DOHH2 (cell line): ENCODE results near the gene BRSK2.

Experiments
- H3F3A ChIP-seq: fragments of 200-600 bp; sonication (generic), shearing (Covaris generic); 2 replicates; pipeline ENCODE4 v1.6.0; 2016; ENCODE audit warnings: antibody characterized with exemption, mild to moderate bottlenecking; ENCODE audit not compliant: control insufficient read depth, insufficient read depth
- H3K27ac ChIP-seq: fragments of 200-600 bp; sonication (generic); 2 replicates; pipeline ENCODE4 v1.5.1; 2014; ENCODE audit warnings: low read depth, mild to moderate bottlenecking, low read length, moderate library complexity
- H3K27me3 ChIP-seq: fragments of 200-600 bp; sonication (generic); 2 replicates; pipeline ENCODE4 v1.6.1; 2014; ENCODE audit warnings: mild to moderate bottlenecking, low read length, mixed read lengths; ENCODE audit not compliant: control insufficient read depth
- H3K36me3 ChIP-seq: fragments of 200-600 bp; sonication (generic); 2 replicates; pipeline ENCODE4 v1.6.1; 2014; ENCODE audit warnings: mild to moderate bottlenecking, low read length, moderate library complexity, mixed read lengths; ENCODE audit not compliant: control insufficient read depth
- H3K4me1 ChIP-seq: fragments of 200-600 bp; sonication (generic); 2 replicates; pipeline ENCODE4 v1.6.1; 2014; ENCODE audit warnings: mild to moderate bottlenecking, low read length, mixed read lengths; ENCODE audit not compliant: control insufficient read depth
- H3K4me2 ChIP-seq: fragments of 200-600 bp; sonication (generic); 2 replicates; pipeline ENCODE4 v1.6.0; 2014; ENCODE audit warnings: mild to moderate bottlenecking, low read length, moderate library complexity
- H3K4me3 ChIP-seq: fragments of 200-600 bp; sonication (generic); 2 replicates; pipeline ENCODE4 v1.5.1; 2014; ENCODE audit warnings: mild to moderate bottlenecking, low read length, mixed read lengths
- H3K79me2 ChIP-seq: fragments of 200-600 bp; sonication (generic); 2 replicates; pipeline ENCODE4 v1.6.1; 2014; ENCODE audit warnings: mild to moderate bottlenecking, low read length, mixed read lengths; ENCODE audit not compliant: control insufficient read depth
- H3K9me2 ChIP-seq: fragments of 200-600 bp; sonication (generic); replicated peaks from 2 replicates; pipeline ENCODE4 v1.6.1; 2014; ENCODE audit warnings: mild to moderate bottlenecking, low read length, mixed read lengths; ENCODE audit not compliant: control insufficient read depth
- H3K9me3 ChIP-seq: fragments of 200-600 bp; sonication (generic); 2 replicates; pipeline ENCODE4 v1.6.1; 2014; ENCODE audit warnings: antibody characterized with exemption, low read length, mixed read lengths; ENCODE audit not compliant: control insufficient read depth, insufficient read depth
- H4K20me1 ChIP-seq: fragments of 200-600 bp; sonication (generic); 2 replicates; pipeline ENCODE4 v1.6.0; 2014; ENCODE audit warnings: low read depth, mild to moderate bottlenecking, antibody characterized with exemption, low read length, moderate library complexity; ENCODE audit not compliant: control insufficient read depth, insufficient read depth
- CTCF ChIP-seq: fragments of 200-600 bp; sonication (generic); IDR thresholded peaks from one replicate; pipeline ENCODE4 v1.5.1; 2014; ENCODE audit warnings: antibody characterized with exemption, mild to moderate bottlenecking, low read depth, low read length; ENCODE audit not compliant: poor library complexity, severe bottlenecking
- EZH2phosphoT487 ChIP-seq: fragments of 200-600 bp; sonication (generic); IDR thresholded peaks from 2 replicates; pipeline ENCODE4 v1.6.1; 2017; ENCODE audit warnings: borderline replicate concordance, mild to moderate bottlenecking, antibody characterized with exemption, low read length, moderate library complexity, mixed read lengths

BRSK2 gene

DNA sequence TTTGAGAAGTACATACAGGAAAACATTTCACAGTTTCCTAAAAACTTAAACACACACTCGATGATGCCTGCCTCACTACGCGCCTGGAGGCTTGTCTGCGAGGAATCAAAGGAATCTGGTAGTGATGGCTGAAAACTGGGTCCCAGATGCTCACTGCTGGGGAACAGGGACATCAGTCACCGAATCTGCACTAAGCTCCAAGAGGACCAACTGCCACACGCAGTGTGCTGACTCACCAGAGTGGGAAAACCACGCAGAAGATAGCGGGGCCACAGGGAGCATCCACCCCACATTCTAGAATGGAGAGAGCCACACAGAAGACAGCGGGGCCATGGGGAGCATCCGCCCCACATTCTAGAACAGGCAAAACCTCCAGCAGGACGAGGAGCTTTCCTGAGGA, 121.2 kb downstream of the BRSK2 start:
- Histone ChIP-seq H3K27ac (no peak overlapping the region), H3K27me3 (no peaks in the 10 kb centered on the region), H3K9me3 (no peaks in the 10 kb centered on the region), H4K20me1 (peaks cover 21% of the 10 kb centered on the region), H3K4me3 (no peak overlapping the region), H3K79me2 (peaks cover 61% of the 10 kb centered on the region), H3F3A (peaks cover 6% of the 10 kb centered on the region; the same call in 1 of the 2 replicates), H3K9me2 (no peaks in the 10 kb centered on the region), H3K36me3 (no peaks in the 10 kb centered on the region), H3K4me2 (no peak overlapping the region), H3K4me1 (peaks cover 8% of the 10 kb centered on the region; the same call in 1 of the 2 replicates)
- TF ChIP-seq CTCF, result no peak
- TF ChIP-seq EZH2phosphoT487, result no peak

DNA sequence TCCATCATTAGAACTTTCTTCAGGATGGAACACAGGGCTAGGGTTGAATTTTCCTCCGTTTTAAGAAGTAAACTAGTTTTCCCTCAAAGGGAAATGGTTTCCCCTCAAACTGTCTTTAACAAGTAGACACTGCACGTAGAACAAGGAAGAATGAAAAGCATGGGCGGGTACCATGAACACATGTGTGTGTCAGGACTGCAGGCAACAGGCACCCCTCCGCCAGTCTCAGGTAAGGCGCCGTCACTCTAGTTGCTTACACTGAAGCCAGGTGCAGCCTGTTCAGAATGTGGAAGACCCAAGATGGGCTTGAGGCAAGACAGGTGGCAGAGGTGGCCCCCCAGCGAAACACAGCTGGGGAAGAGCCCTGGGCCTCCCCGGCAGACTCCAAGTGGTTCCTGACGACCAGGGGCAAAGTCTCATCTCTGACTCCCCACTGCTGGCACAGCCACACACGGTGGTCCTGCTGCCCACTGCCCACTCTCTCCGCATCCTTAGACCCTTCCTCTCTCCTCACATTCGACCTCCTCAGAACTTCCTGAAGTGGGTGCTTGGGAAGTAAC, 122.3 kb downstream of the BRSK2 start:
- H3K36me3 ChIP-seq, result no peaks in the 10 kb centered on the region
- H4K20me1 ChIP-seq, result peaks cover 25% of the 10 kb centered on the region
- no peak overlapping the region for H3K4me2 ChIP-seq
- no peak overlapping the region for H3K4me3 ChIP-seq
- H3K27ac ChIP-seq, result no peak overlapping the region
- peaks cover 6% of the 10 kb centered on the region; the same call in 1 of the 2 replicates for H3F3A ChIP-seq
- no peaks in the 10 kb centered on the region for H3K27me3 ChIP-seq
- H3K79me2 ChIP-seq, result peaks cover 60% of the 10 kb centered on the region
- H3K4me1 ChIP-seq, result peaks cover 8% of the 10 kb centered on the region; the same call in 1 of the 2 replicates
- TF ChIP-seq EZH2phosphoT487 (no peak), CTCF (no peak)
- H3K9me3 ChIP-seq, result no peaks in the 10 kb centered on the region
- H3K9me2 ChIP-seq, result no peaks in the 10 kb centered on the region
